Neural progenitor cell (in vitro differentiated cells): ENCODE data around the gene MT1B. TPM values are rescaled to one million over a fixed set of nuclear protein-coding genes. Genes with fewer than 3 reads are reported as not detected.

Experiments
- DNase-seq: peaks from one replicate; pipeline ENCODE4 v3.0.0-alpha.2; 2016; ENCODE audit warnings: low spot score
- H2AFZ ChIP-seq: fragments of 200-600 bp; sonication (generic); replicated peaks from 2 replicates; pipeline ENCODE4 v1.6.1; 2016; ENCODE audit warnings: antibody characterized with exemption
- H3F3A ChIP-seq: fragments of 200-600 bp; sonication (generic); 2 replicates; pipeline ENCODE4 v1.6.1; 2016; ENCODE audit warnings: antibody characterized with exemption, low read depth
- H3K27ac ChIP-seq: fragments of 200-600 bp; sonication (generic); 2 replicates; pipeline ENCODE4 v1.5.1; 2016; ENCODE audit warnings: mild to moderate bottlenecking
- H3K27me3 ChIP-seq: fragments of 200-600 bp; sonication (generic); 2 replicates; pipeline ENCODE4 v1.6.1; 2016; ENCODE audit warnings: mild to moderate bottlenecking, moderate library complexity
- H3K36me3 ChIP-seq: fragments of 200-600 bp; sonication (generic); 2 replicates; pipeline ENCODE4 v1.5.1; 2016
- H3K4me1 ChIP-seq: fragments of 200-600 bp; sonication (generic); 2 replicates; pipeline ENCODE4 v1.6.1; 2016; ENCODE audit warnings: mixed run types
- H3K4me2 ChIP-seq: fragments of 200-600 bp; sonication (generic); 2 replicates; pipeline ENCODE4 v1.6.1; 2016
- H3K4me3 ChIP-seq: fragments of 200-600 bp; sonication (generic); 2 replicates; pipeline ENCODE4 v1.5.1; 2016
- H3K79me2 ChIP-seq: fragments of 200-600 bp; sonication (generic); 2 replicates; pipeline ENCODE4 v1.6.1; 2016; ENCODE audit warnings: low read depth
- H3K9ac ChIP-seq: fragments of 200-600 bp; sonication (generic); 2 replicates; pipeline ENCODE4 v1.6.1; 2016
- H3K9me3 ChIP-seq: fragments of 200-600 bp; sonication (generic); 2 replicates; pipeline ENCODE4 v1.5.1; 2016; ENCODE audit warnings: low read depth
- H4K20me1 ChIP-seq: fragments of 200-600 bp; sonication (generic); 2 replicates; pipeline ENCODE4 v1.6.1; 2016; ENCODE audit warnings: low read depth
- H3K27ac Mint-ChIP-seq: 3 replicates; pipeline ENCODE4 v1.8.0; 2021; ENCODE audit warnings: mixed read lengths
- H3K27me3 Mint-ChIP-seq: 2 replicates; pipeline ENCODE4 v1.8.0; 2022; ENCODE audit warnings: low read depth, mild to moderate bottlenecking, inconsistent platforms, moderate library complexity, mixed read lengths; ENCODE audit not compliant: insufficient read depth
- H3K36me3 Mint-ChIP-seq: 3 replicates; pipeline ENCODE4 v1.8.0; 2021; ENCODE audit warnings: mixed read lengths
- H3K4me1 Mint-ChIP-seq: 3 replicates; pipeline ENCODE4 v1.8.0; 2021; ENCODE audit warnings: mixed read lengths
- H3K4me3 Mint-ChIP-seq: 3 replicates; pipeline ENCODE4 v1.8.0; 2021; ENCODE audit warnings: mild to moderate bottlenecking, moderate library complexity, mixed read lengths
- H3K9me3 Mint-ChIP-seq: 3 replicates; pipeline ENCODE4 v1.8.0; 2020; ENCODE audit warnings: mixed read lengths
- EZH2 ChIP-seq: fragments of 200-600 bp; sonication (generic); IDR thresholded peaks from 2 replicates; pipeline ENCODE4 v1.6.1; 2017; ENCODE audit warnings: antibody characterized with exemption, mild to moderate bottlenecking, moderate library complexity
- EZH2phosphoT487 ChIP-seq: fragments of 200-600 bp; sonication (generic); IDR thresholded peaks from 2 replicates; pipeline ENCODE4 v1.6.1; 2017; ENCODE audit warnings: antibody characterized with exemption
- total RNA-seq: library from RNA; depleted of rRNA; stranded (reverse); fragments of >200 nt; gene quantifications from 2 replicates; pipeline ENCODE4 v1.2.3, GENCODE V29; 2015; ENCODE audit warnings: low replicate concordance
- TF ChIP-seq, protein P1 (sequence below): fragments of 200-600 bp; sonication (generic); IDR thresholded peaks from 2 replicates; pipeline ENCODE4 v1.5.1; 2017; ENCODE audit warnings: antibody characterized with exemption, mild to moderate bottlenecking

MT1B gene
- total RNA-seq, 1 donor from 2014 or later: not detected

- peaks cover 6% of the 10 kb centered on the region for H3K27me3 Mint-ChIP-seq
- Histone ChIP-seq H3K36me3 (no peaks in the 10 kb centered on the region), H2AFZ (no peak overlapping the region)
These were observed 43.6 kb downstream of the MT1B start for GRCh38 chr16:56695246-56695645.

DNA sequence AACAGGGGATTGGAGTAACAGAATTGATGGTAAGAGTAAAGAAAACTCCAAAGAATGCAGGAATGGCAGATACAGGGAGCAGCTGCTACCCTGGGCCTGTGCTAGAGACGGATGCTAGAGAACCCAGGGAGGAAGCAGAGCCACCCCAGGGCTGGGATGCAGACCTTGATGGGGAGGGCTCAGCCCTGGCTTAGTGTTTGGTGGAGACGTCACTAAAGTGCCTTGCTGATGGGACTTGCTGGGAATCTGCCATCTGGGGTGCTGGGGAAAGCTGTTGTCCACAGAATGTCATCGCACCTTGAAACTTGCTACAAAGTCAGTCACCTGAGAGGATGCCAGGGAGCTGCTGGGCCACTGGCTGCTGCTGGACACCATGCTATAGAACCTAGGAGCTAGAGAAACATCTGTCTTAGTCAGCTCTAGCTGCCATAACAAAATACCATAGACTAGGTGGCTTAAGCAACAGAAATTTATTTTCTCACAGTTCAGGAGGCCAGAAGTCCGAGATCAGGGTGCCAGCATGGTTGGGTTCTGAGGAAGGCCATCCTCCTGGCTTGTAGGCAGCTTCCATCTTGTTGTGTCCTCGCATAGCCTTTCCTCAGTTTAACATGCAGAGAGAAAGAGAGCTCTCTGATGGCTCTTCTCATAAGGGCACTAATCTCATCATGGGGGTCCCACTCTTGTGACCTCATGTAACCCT lies 45.9 kb downstream of the MT1B start:
- no peaks in the 10 kb centered on the region for H3K9me3 ChIP-seq
- H3K9me3 Mint-ChIP-seq: peaks cover 11% of the 10 kb centered on the region
- no peak overlapping the region for H3K27ac Mint-ChIP-seq
- TF ChIP-seq EZH2phosphoT487 (no peak), EZH2 (no peak)
- TF ChIP-seq, protein P1, sequence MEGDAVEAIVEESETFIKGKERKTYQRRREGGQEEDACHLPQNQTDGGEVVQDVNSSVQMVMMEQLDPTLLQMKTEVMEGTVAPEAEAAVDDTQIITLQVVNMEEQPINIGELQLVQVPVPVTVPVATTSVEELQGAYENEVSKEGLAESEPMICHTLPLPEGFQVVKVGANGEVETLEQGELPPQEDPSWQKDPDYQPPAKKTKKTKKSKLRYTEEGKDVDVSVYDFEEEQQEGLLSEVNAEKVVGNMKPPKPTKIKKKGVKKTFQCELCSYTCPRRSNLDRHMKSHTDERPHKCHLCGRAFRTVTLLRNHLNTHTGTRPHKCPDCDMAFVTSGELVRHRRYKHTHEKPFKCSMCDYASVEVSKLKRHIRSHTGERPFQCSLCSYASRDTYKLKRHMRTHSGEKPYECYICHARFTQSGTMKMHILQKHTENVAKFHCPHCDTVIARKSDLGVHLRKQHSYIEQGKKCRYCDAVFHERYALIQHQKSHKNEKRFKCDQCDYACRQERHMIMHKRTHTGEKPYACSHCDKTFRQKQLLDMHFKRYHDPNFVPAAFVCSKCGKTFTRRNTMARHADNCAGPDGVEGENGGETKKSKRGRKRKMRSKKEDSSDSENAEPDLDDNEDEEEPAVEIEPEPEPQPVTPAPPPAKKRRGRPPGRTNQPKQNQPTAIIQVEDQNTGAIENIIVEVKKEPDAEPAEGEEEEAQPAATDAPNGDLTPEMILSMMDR: no peak
- no peak overlapping the region for H3K27ac ChIP-seq
- no peaks in the 10 kb centered on the region for H3K36me3 ChIP-seq
- H2AFZ ChIP-seq: no peak overlapping the region
- DNase-seq: no peak
- no peaks in the 10 kb centered on the region for H3K36me3 Mint-ChIP-seq
- H3K4me1 ChIP-seq: no peaks in the 10 kb centered on the region
- no peaks in the 10 kb centered on the region for H3K27me3 ChIP-seq
- no peaks in the 10 kb centered on the region for H3F3A ChIP-seq
- H3K4me3 Mint-ChIP-seq: no peak overlapping the region
- H3K4me3 ChIP-seq: no peak overlapping the region
- no peaks in the 10 kb centered on the region for H3K79me2 ChIP-seq
- H3K4me2 ChIP-seq: no peak overlapping the region
- no peak overlapping the region for H3K9ac ChIP-seq
- H4K20me1 ChIP-seq: no peaks in the 10 kb centered on the region
- peaks cover 5% of the 10 kb centered on the region for H3K4me1 Mint-ChIP-seq
- H3K27me3 Mint-ChIP-seq: peaks cover 7% of the 10 kb centered on the region

More at GRCh38 chr16:56695246-56695645, 43.6 kb downstream of the MT1B start:
- H3K9me3 Mint-ChIP-seq: peaks cover 13% of the 10 kb centered on the region
- H3K79me2 ChIP-seq: no peaks in the 10 kb centered on the region
- H3K9ac ChIP-seq: no peak overlapping the region
- no peak overlapping the region for H3K27ac Mint-ChIP-seq
- H3K4me2 ChIP-seq: no peak overlapping the region
- no peak for DNase-seq
- no peaks in the 10 kb centered on the region for H3K9me3 ChIP-seq
- H4K20me1 ChIP-seq: no peaks in the 10 kb centered on the region
- no peaks in the 10 kb centered on the region for H3K36me3 Mint-ChIP-seq
- H3K27me3 ChIP-seq: no peaks in the 10 kb centered on the region
- H3K4me3 ChIP-seq: no peak overlapping the region
- H3K4me1 Mint-ChIP-seq: no peaks in the 10 kb centered on the region
- no peak overlapping the region for H3K4me3 Mint-ChIP-seq
- H3K4me1 ChIP-seq: no peaks in the 10 kb centered on the region
- no peak overlapping the region for H3K27ac ChIP-seq
- H3F3A ChIP-seq: no peaks in the 10 kb centered on the region
- no peak for TF ChIP-seq EZH2
- no peak for TF ChIP-seq EZH2phosphoT487
- TF ChIP-seq, protein P1: no peak

DNA sequence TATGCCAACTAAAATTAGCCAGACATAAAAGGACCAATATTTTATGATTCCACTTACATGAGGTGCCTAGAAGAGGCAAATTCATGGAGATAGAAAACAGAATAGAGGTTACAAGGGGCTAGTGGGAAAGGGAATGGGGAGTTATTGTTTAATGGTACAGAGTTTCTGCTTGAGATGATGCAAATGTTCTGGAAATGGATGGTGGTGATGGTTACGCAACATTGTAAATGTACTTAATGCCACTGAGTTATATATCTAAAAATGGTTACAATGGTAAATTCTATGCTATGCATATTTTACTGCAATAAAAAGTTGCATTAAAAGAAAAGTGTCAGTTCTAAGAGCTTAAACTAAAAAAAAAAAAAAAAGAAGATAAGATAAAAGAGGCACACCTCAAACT lies 48.5 kb downstream of the MT1B start:
- no peak overlapping the region for H3K4me3 Mint-ChIP-seq
- Histone ChIP-seq H3K36me3 (no peaks in the 10 kb centered on the region), H2AFZ (no peak overlapping the region), H3K4me1 (no peaks in the 10 kb centered on the region), H4K20me1 (no peaks in the 10 kb centered on the region), H3K79me2 (no peaks in the 10 kb centered on the region), H3K4me2 (no peak overlapping the region), H3K9ac (no peak overlapping the region), H3K9me3 (no peaks in the 10 kb centered on the region), H3K27me3 (no peaks in the 10 kb centered on the region), H3F3A (no peaks in the 10 kb centered on the region), H3K4me3 (no peak overlapping the region), H3K27ac (no peak overlapping the region)
- DNase-seq: no peak
- H3K9me3 Mint-ChIP-seq: peaks cover 11% of the 10 kb centered on the region
- peaks cover 7% of the 10 kb centered on the region for H3K27me3 Mint-ChIP-seq
- no peak overlapping the region for H3K27ac Mint-ChIP-seq
- peaks cover 5% of the 10 kb centered on the region for H3K4me1 Mint-ChIP-seq
- no peaks in the 10 kb centered on the region for H3K36me3 Mint-ChIP-seq
- no peak for TF ChIP-seq EZH2phosphoT487

DNA sequence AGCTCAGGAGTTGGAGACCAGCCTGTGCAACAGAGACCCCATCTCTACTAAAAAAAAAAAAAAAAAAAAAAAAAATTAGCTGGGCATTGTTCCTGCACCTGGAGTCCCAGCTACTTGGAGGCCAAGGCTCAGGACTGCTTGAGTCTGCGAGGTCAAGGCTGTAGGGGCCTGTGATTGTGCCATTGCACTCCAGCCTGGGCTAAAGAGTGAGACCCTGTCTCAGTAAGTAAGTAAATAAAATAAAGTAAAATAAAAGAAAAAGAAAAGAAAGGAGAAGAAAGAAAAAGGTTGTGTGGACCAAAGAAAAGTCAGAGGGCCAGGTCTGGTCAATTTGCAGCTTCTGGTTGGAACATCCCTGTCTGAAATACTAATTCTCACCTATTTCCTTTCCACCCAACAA lies 48.9 kb downstream of the MT1B start:
- TF ChIP-seq, protein P1: no peak
- no peak for TF ChIP-seq EZH2
- no peak for TF ChIP-seq EZH2phosphoT487
- no peaks in the 10 kb centered on the region for H4K20me1 ChIP-seq
- H3K36me3 ChIP-seq: no peaks in the 10 kb centered on the region
- H3K27me3 ChIP-seq: no peaks in the 10 kb centered on the region
- no peaks in the 10 kb centered on the region for H3F3A ChIP-seq
- Mint-ChIP-seq H3K27me3 (peaks cover 5% of the 10 kb centered on the region), H3K4me1 (peaks cover 5% of the 10 kb centered on the region), H3K9me3 (peaks cover 11% of the 10 kb centered on the region), H3K4me3 (no peak overlapping the region), H3K36me3 (no peaks in the 10 kb centered on the region), H3K27ac (no peak overlapping the region)
- no peak overlapping the region for H3K4me3 ChIP-seq
- H3K9me3 ChIP-seq: no peaks in the 10 kb centered on the region
- no peaks in the 10 kb centered on the region for H3K4me1 ChIP-seq
- no peak overlapping the region for H3K27ac ChIP-seq
- DNase-seq: no peak
- no peak overlapping the region for H3K9ac ChIP-seq
- no peak overlapping the region for H3K4me2 ChIP-seq
- H3K79me2 ChIP-seq: no peaks in the 10 kb centered on the region
- no peak overlapping the region for H2AFZ ChIP-seq
